IMR-90 (cell line): ENCODE results near the gene AVPR2. TPM values are rescaled to one million over a fixed set of nuclear protein-coding genes. Genes with fewer than 3 reads are reported as not detected.

ENCODE experiments used
- ATAC-seq: fragments of 200-7000 bp; cut with Tn5 transposase; 2 replicates; pipeline ENCODE4 v1.9.1; 2020; ENCODE audit warnings: low read depth, mild to moderate bottlenecking, moderate library complexity
- BruUV-seq: library from RNA; stranded (reverse); fragments of 400-500 nt; replicated peaks from 2 replicates; lab custom pipeline; 2021; lab: Mats Ljungman, UMichigan
- CTCF ChIA-PET: fragments of 300-600 bp; formaldehyde crosslinking; extraction: SDS; loops from one replicate; lab custom pipeline; 2021; ENCODE audit warnings: antibody characterized with exemption; lab: Yijun Ruan, JAX
- POLR2A ChIA-PET: fragments of 300-600 bp; sonication (Branson Sonifier 250); formaldehyde crosslinking; loops from one replicate; lab custom pipeline; 2022; ENCODE audit warnings: antibody characterized with exemption; ENCODE audit not compliant: unreplicated experiment; lab: Charles Lee
- DNase-seq: peaks from one replicate; pipeline ENCODE4 v3.0.0; 2013
- H2AFZ ChIP-seq: replicated peaks from 2 replicates; pipeline ENCODE3; 2013; ENCODE audit warnings: low read length, mild to moderate bottlenecking; ENCODE audit not compliant: poor library complexity
- H2AK5ac ChIP-seq: 2 replicates; pipeline ENCODE4 v1.6.1; 2013; ENCODE audit warnings: low read depth, low read length, inconsistent platforms
- H2AK9ac ChIP-seq: replicated peaks from 2 replicates; pipeline ENCODE3; 2013; ENCODE audit warnings: mild to moderate bottlenecking, low read depth, low read length, moderate library complexity; ENCODE audit not compliant: poor library complexity
- H2BK120ac ChIP-seq: 2 replicates; pipeline ENCODE4 v1.6.1; 2013; ENCODE audit warnings: low read depth, low read length, inconsistent platforms
- H2BK15ac ChIP-seq: 3 replicates; pipeline ENCODE4 v1.6.1; 2013; ENCODE audit warnings: low read depth, low read length, inconsistent platforms
- H2BK20ac ChIP-seq: 2 replicates; pipeline ENCODE4 v1.6.1; 2013; ENCODE audit warnings: low read depth, mild to moderate bottlenecking, inconsistent platforms, low read length, moderate library complexity
- H2BK5ac ChIP-seq: 2 replicates; pipeline ENCODE4 v1.6.1; 2013; ENCODE audit warnings: mild to moderate bottlenecking, low read depth, low read length, inconsistent platforms; ENCODE audit not compliant: poor library complexity, severe bottlenecking
- H3K14ac ChIP-seq: replicated peaks from 2 replicates; pipeline ENCODE4 v1.6.1; 2013; ENCODE audit warnings: low read depth, low read length, inconsistent platforms
- H3K18ac ChIP-seq: 2 replicates; pipeline ENCODE4 v1.6.1; 2013; ENCODE audit warnings: low read depth, low read length, control low read depth
- H3K23ac ChIP-seq: 2 replicates; pipeline ENCODE4 v1.6.1; 2013; ENCODE audit warnings: low read depth, low read length, inconsistent platforms
- H3K27ac ChIP-seq: 2 replicates; pipeline ENCODE4 v1.5.1; 2013; ENCODE audit warnings: mild to moderate bottlenecking, control low read depth, low read length; ENCODE audit not compliant: insufficient read depth
- H3K27me3 ChIP-seq: 2 replicates; pipeline ENCODE4 v1.6.1; 2013; ENCODE audit warnings: low read length; ENCODE audit not compliant: control insufficient read depth, insufficient read depth
- H3K36me3 ChIP-seq: 2 replicates; pipeline ENCODE4 v1.6.1; 2013; ENCODE audit warnings: low read length, mixed read lengths; ENCODE audit not compliant: control insufficient read depth, insufficient read depth
- H3K4ac ChIP-seq: 2 replicates; pipeline ENCODE4 v1.6.1; 2013; ENCODE audit warnings: low read depth, low read length, inconsistent platforms
- H3K4me1 ChIP-seq: 2 replicates; pipeline ENCODE4 v1.6.1; 2013; ENCODE audit warnings: low read length, mixed read lengths; ENCODE audit not compliant: control insufficient read depth, insufficient read depth
- H3K4me2 ChIP-seq: 2 replicates; pipeline ENCODE4 v1.6.1; 2013; ENCODE audit warnings: low read depth, mild to moderate bottlenecking, control low read depth, low read length, moderate library complexity
- H3K4me3 ChIP-seq: 2 replicates; pipeline ENCODE4 v1.5.1; 2013; ENCODE audit warnings: low read depth, mild to moderate bottlenecking, control low read depth, low read length, moderate library complexity; ENCODE audit not compliant: insufficient read depth
- H3K56ac ChIP-seq: 2 replicates; pipeline ENCODE4 v1.6.1; 2013; ENCODE audit warnings: low read length, inconsistent platforms; ENCODE audit not compliant: insufficient read depth; ENCODE audit errors: extremely low read depth
- H3K79me1 ChIP-seq, 2 experiments: 2 replicates each; pipeline ENCODE4 v1.6.1; 2013; ENCODE audit warnings: low read length in 2 of 2, inconsistent platforms in 1 of 2, low read depth in 1 of 2
- H3K9ac ChIP-seq: 2 replicates; pipeline ENCODE4 v1.6.1; 2013; ENCODE audit warnings: low read depth, low read length, control low read depth
- H3K9me1 ChIP-seq: 2 replicates; pipeline ENCODE4 v1.6.1; 2013; ENCODE audit warnings: low read length, inconsistent platforms; ENCODE audit not compliant: insufficient read depth
- H3K9me3 ChIP-seq: 2 replicates; pipeline ENCODE4 v1.6.1; 2013; ENCODE audit warnings: low read length; ENCODE audit not compliant: control insufficient read depth, insufficient read depth
- H4K20me1 ChIP-seq: 2 replicates; pipeline ENCODE4 v1.6.1; 2013; ENCODE audit warnings: low read length, inconsistent platforms; ENCODE audit not compliant: insufficient read depth
- H4K5ac ChIP-seq: 2 replicates; pipeline ENCODE4 v1.6.1; 2013; ENCODE audit warnings: mild to moderate bottlenecking, low read depth, low read length, control low read depth
- H4K8ac ChIP-seq, 2 experiments: 2 replicates each; pipeline ENCODE4 v1.6.1; 2013; ENCODE audit warnings: low read depth in 2 of 2, low read length in 2 of 2, control low read depth in 1 of 2, inconsistent platforms in 1 of 2
- H4K91ac ChIP-seq: 2 replicates; pipeline ENCODE4 v1.6.1; 2013; ENCODE audit warnings: low read depth, low read length, inconsistent platforms; ENCODE audit not compliant: insufficient read depth
- RAD21 ChIP-seq: IDR thresholded peaks from 2 replicates; pipeline ENCODE4 v1.6.1; 2012; ENCODE audit warnings: low read length, improper control_type of control experiment
- RCOR1 ChIP-seq: IDR thresholded peaks from 2 replicates; pipeline ENCODE4 v1.6.1; 2012; ENCODE audit warnings: mild to moderate bottlenecking, low read length, improper control_type of control experiment; ENCODE audit not compliant: insufficient replicate concordance
- SMC3 ChIP-seq: fragments of 150-350 bp; IDR thresholded peaks from 2 replicates; pipeline ENCODE4 v1.6.1; 2016; ENCODE audit warnings: low read depth, mild to moderate bottlenecking, antibody characterized with exemption, low read length, moderate library complexity
- WGBS, 2 experiments: methylation state at CpG; one replicate each; pipeline versions ENCODE4 v1.1.5 to v1.1.7; 2013; ENCODE audit warnings: missing lambda C conversion rate in 2 of 2; ENCODE audit not compliant: insufficient read length in 1 of 2; ENCODE audit errors: extremely low coverage in 2 of 2; 5-methylcytosine and 5-hydroxymethylcytosine counted together
- dilution Hi-C: fragments of 300-500 bp; cut with HindIII; formaldehyde crosslinking; loops from one replicate; pipeline ENCODE4 v1.14.3; 2018; ENCODE audit warnings: low sequenced_read_pairs; ENCODE audit not compliant: unreplicated experiment
- in situ Hi-C: fragments of 300-500 bp; cut with MboI; formaldehyde crosslinking; loops from 3 replicates; pipeline ENCODE4 v1.14.3; 2019; ENCODE audit warnings: low sequenced_read_pairs, inconsistent platforms, mixed read lengths
- intact Hi-C: fragments of 100-400 bp; cut with micrococcal nuclease; formaldehyde crosslinking; loops from 2 replicates; pipeline ENCODE4 v1.10.0; 2022
- polyA plus RNA-seq, 3 experiments: library from polyadenylated mRNA; depleted of rRNA; stranded (reverse); fragments of >200 nt; gene quantifications; 2 replicates each; pipeline ENCODE4 v1.2.3, GENCODE V29; 2012; ENCODE audit warnings: low replicate concordance in 1 of 3
- total RNA-seq: library from RNA; depleted of rRNA; stranded (reverse); fragments of >200 nt; gene quantifications from 2 replicates; pipeline ENCODE4 v1.2.3, GENCODE V29; 2012
- TF ChIP-seq, protein P1 (sequence below): conservative IDR thresholded peaks from 2 replicates; pipeline ENCODE4 v1.5.1; 2012; ENCODE audit warnings: mild to moderate bottlenecking, low read depth, low read length, improper control_type of control experiment

AVPR2 gene
- total and polyA plus RNA-seq, 2 of the 4 experiments (the other 2 are of a cell fraction): not detected

DNA sequence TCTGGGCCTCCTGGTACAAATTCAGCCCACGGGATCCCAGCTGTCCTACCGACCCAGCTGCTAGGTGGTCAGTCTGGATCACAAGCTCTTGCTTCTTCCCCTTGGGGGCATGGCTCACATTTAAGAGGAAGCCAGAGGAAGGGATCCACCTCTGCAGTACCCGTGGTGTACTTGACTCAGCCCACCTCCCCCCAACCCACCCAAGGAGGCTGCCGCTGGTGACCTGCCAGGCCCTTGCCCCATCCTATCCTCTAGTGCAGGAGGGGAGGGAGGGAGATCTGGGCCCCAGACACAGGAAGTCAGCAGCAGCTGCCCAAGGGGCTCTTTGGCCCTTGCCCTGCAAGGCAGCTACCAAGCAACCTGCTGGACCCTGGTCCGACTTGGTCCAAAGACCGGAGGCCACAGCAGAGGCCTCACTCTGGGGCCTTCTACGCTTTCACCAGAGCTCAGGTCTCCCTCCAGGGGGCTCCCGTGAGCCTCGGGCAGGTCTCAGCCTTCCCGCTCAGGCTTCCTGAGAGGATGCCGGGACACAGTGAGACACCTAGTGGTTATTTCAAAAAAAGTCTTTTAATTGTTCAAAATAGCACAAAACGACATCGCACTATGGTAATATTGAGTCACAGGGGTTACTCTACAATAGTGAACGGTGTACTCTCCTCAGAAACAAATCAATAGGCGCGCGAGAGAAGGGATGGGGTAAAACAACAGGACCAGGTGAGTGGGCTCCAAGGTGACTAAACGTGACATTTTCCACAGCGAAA lies 42.7 kb downstream of the AVPR2 start:
- H3K36me3 ChIP-seq: peaks cover 23% of the 10 kb centered on the region
- no peak overlapping the region for H3K18ac ChIP-seq
- no peaks in the 10 kb centered on the region for H3K9me3 ChIP-seq
- no peak overlapping the region for H3K27ac ChIP-seq
- POLR2A ChIA-PET: no interaction called here
- H2AK9ac ChIP-seq: no peak overlapping the region
- no peaks in the 10 kb centered on the region; a peak in 1 of 4 replicates for H3K79me1 ChIP-seq
- H2BK15ac ChIP-seq: no peak overlapping the region
- no peaks in the 10 kb centered on the region for H3K9me1 ChIP-seq
- H3K27me3 ChIP-seq: no peaks in the 10 kb centered on the region
- H3K9ac ChIP-seq: no peak overlapping the region
- H2AK5ac ChIP-seq: no peak overlapping the region
- H3K56ac ChIP-seq: no peak overlapping the region
- H4K8ac ChIP-seq: no peak overlapping the region
- no peak overlapping the region for H2AFZ ChIP-seq
- H2BK5ac ChIP-seq: no peak overlapping the region
- no peak overlapping the region for H3K23ac ChIP-seq
- no TSS peak for BruUV-seq
- TF ChIP-seq RCOR1: no peak
- TF ChIP-seq, protein P1, sequence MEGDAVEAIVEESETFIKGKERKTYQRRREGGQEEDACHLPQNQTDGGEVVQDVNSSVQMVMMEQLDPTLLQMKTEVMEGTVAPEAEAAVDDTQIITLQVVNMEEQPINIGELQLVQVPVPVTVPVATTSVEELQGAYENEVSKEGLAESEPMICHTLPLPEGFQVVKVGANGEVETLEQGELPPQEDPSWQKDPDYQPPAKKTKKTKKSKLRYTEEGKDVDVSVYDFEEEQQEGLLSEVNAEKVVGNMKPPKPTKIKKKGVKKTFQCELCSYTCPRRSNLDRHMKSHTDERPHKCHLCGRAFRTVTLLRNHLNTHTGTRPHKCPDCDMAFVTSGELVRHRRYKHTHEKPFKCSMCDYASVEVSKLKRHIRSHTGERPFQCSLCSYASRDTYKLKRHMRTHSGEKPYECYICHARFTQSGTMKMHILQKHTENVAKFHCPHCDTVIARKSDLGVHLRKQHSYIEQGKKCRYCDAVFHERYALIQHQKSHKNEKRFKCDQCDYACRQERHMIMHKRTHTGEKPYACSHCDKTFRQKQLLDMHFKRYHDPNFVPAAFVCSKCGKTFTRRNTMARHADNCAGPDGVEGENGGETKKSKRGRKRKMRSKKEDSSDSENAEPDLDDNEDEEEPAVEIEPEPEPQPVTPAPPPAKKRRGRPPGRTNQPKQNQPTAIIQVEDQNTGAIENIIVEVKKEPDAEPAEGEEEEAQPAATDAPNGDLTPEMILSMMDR: peak; percentile 89
- peak; percentile 53 for TF ChIP-seq SMC3
- peak; percentile 62 for TF ChIP-seq RAD21
- no peak overlapping the region for H2BK20ac ChIP-seq
- DNase-seq (peak; percentile 68), ATAC-seq (peak; percentile 91)
- dilution Hi-C loops (no loop called here), intact Hi-C loops (loop anchor here (1.0 kb wide), 1 partner anchor 183 kb away; the partner anchor contains the start of gene PLXNB3), in situ Hi-C loops (no loop called here)
- no peak overlapping the region for H4K91ac ChIP-seq
- no peaks in the 10 kb centered on the region for H3K4me1 ChIP-seq
- H3K4ac ChIP-seq: no peak overlapping the region
- no peak overlapping the region for H4K5ac ChIP-seq
- H2BK120ac ChIP-seq: no peak overlapping the region
- CTCF ChIA-PET: interaction anchor here (0.5 to 1.3 kb wide), 5 partner anchors 14 to 280 kb away, joined by 3 to 4 read pairs (median 3); no protein-coding TSS in a partner anchor
- no peaks in the 10 kb centered on the region for H4K20me1 ChIP-seq
- no peak overlapping the region for H3K4me3 ChIP-seq
- 61% methylated on average over 4 of the region's 19 CpGs; no CpG with 5 or more reads in 1 of the 2 experiments for WGBS, 2 experiments
- no peak overlapping the region for H3K14ac ChIP-seq
- no peak overlapping the region for H3K4me2 ChIP-seq
